Measurements from ENCODE around the gene ETV3L. TPM values are rescaled to one million over a fixed set of nuclear protein-coding genes. Genes with fewer than 3 reads are reported as not detected.

Gene ETV3L
- total RNA-seq, 1 experiment from 2014 or later = 0.13 TPM

GRCh38 chr1:157135070-157135469, 35.5 kb upstream of the ETV3L start (continued):
- TF ChIP-seq, protein P1, sequence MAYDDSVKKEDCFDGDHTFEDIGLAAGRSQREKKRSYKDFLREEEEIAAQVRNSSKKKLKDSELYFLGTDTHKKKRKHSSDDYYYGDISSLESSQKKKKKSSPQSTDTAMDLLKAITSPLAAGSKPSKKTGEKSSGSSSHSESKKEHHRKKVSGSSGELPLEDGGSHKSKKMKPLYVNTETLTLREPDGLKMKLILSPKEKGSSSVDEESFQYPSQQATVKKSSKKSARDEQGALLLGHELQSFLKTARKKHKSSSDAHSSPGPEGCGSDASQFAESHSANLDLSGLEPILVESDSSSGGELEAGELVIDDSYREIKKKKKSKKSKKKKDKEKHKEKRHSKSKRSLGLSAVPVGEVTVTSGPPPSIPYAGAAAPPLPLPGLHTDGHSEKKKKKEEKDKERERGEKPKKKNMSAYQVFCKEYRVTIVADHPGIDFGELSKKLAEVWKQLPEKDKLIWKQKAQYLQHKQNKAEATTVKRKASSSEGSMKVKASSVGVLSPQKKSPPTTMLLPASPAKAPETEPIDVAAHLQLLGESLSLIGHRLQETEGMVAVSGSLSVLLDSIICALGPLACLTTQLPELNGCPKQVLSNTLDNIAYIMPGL (CRISPR knock-in tag; IDR thresholded peaks at IDR 0.05) = no peak

- TF ChIP-seq JUN (CRISPR knock-in tag; IDR thresholded peaks at IDR 0.05) (no peak), TP53 (CRISPR knock-in tag; IDR thresholded peaks at IDR 0.05) (no peak), ATF3 (CRISPR knock-in tag; conservative IDR thresholded peaks at IDR 0.05) (no peak), TEAD4 (CRISPR knock-in tag; IDR thresholded peaks at IDR 0.05) (no peak), GTF2I (CRISPR knock-in tag; conservative IDR thresholded peaks at IDR 0.05) (no peak), NR3C1 (CRISPR knock-in tag; conservative IDR thresholded peaks at IDR 0.05; ENCODE audit: low read depth) (no peak), TEAD1 (CRISPR knock-in tag; IDR thresholded peaks at IDR 0.05) (no peak), SOX15 (CRISPR knock-in tag; IDR thresholded peaks at IDR 0.05) (no peak)
- TF ChIP-seq, protein P2, sequence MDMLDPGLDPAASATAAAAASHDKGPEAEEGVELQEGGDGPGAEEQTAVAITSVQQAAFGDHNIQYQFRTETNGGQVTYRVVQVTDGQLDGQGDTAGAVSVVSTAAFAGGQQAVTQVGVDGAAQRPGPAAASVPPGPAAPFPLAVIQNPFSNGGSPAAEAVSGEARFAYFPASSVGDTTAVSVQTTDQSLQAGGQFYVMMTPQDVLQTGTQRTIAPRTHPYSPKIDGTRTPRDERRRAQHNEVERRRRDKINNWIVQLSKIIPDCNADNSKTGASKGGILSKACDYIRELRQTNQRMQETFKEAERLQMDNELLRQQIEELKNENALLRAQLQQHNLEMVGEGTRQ (CRISPR knock-in tag; IDR thresholded peaks at IDR 0.05) = no peak
- TF ChIP-seq, protein P3, sequence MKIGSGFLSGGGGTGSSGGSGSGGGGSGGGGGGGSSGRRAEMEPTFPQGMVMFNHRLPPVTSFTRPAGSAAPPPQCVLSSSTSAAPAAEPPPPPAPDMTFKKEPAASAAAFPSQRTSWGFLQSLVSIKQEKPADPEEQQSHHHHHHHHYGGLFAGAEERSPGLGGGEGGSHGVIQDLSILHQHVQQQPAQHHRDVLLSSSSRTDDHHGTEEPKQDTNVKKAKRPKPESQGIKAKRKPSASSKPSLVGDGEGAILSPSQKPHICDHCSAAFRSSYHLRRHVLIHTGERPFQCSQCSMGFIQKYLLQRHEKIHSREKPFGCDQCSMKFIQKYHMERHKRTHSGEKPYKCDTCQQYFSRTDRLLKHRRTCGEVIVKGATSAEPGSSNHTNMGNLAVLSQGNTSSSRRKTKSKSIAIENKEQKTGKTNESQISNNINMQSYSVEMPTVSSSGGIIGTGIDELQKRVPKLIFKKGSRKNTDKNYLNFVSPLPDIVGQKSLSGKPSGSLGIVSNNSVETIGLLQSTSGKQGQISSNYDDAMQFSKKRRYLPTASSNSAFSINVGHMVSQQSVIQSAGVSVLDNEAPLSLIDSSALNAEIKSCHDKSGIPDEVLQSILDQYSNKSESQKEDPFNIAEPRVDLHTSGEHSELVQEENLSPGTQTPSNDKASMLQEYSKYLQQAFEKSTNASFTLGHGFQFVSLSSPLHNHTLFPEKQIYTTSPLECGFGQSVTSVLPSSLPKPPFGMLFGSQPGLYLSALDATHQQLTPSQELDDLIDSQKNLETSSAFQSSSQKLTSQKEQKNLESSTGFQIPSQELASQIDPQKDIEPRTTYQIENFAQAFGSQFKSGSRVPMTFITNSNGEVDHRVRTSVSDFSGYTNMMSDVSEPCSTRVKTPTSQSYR (CRISPR knock-in tag; IDR thresholded peaks at IDR 0.05) = no peak
- no peaks in the 10 kb centered on the region for H3K27me3 Mint-ChIP-seq (ENCODE audit: low read depth)
- H3K4me1 Mint-ChIP-seq = peaks cover 23% of the 10 kb centered on the region
- CTCF ChIA-PET = interaction anchor here (9.2 to 9.6 kb wide), 2 partner anchors 22 to 44 kb away, joined by 85 to 114 read pairs; no protein-coding TSS in a partner anchor
- ATAC-seq (no peak), DNase-seq (ENCODE audit: low spot score) (no peak)
- H3K4me3 Mint-ChIP-seq = no peak overlapping the region
- H3K27ac Mint-ChIP-seq = no peak overlapping the region
- peaks cover 57% of the 10 kb centered on the region for H3K36me3 Mint-ChIP-seq
- POLR2A ChIA-PET = no interaction called here
- no peaks in the 10 kb centered on the region for H3K9me3 Mint-ChIP-seq
These were observed 34.8 kb upstream of the ETV3L start for GRCh38 chr1:157134442-157134841.

DNA sequence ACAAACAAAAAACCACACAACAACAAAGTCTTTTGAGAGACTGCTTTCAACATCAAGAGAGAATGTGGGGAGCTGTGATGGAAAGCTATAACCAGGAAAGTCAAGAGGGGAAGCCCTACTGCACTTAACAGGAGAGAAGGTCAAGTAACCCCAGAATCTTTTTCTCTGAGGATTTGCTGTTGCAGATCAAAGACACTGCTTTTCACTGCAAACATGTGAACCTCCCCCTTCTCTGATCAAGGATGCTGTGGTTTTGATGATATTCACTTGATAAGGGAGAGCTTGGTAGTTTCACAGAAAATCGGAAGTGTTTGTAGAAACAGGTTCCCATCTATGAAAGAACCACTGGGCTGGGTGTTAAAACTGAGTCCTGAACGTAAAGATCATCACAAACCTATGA, 33.8 kb upstream of the ETV3L start:
- no peaks in the 10 kb centered on the region for H3K27me3 Mint-ChIP-seq (ENCODE audit: low read depth)
- no peak overlapping the region for H3K27ac Mint-ChIP-seq
- POLR2A ChIA-PET = no interaction called here
- CTCF ChIA-PET = interaction anchor here (9.6 kb wide), 1 partner anchor 43 kb away, joined by 85 read pairs; no protein-coding TSS in a partner anchor
- peaks cover 60% of the 10 kb centered on the region for H3K36me3 Mint-ChIP-seq
- H3K4me1 Mint-ChIP-seq = peaks cover 16% of the 10 kb centered on the region
- DNase-seq (ENCODE audit: low spot score) (no peak), ATAC-seq (no peak)
- H3K9me3 Mint-ChIP-seq = no peaks in the 10 kb centered on the region
- no peak overlapping the region for H3K4me3 Mint-ChIP-seq
- TF ChIP-seq, protein P2 (CRISPR knock-in tag; IDR thresholded peaks at IDR 0.05) = no peak
- TF ChIP-seq RORB (CRISPR knock-in tag; IDR thresholded peaks at IDR 0.05) (no peak), ZBTB21 (CRISPR knock-in tag; IDR thresholded peaks at IDR 0.05; ENCODE audit: borderline replicate concordance) (no peak), KAT7 (CRISPR knock-in tag; IDR thresholded peaks at IDR 0.05; ENCODE audit: borderline replicate concordance) (no peak), ZBTB43 (CRISPR knock-in tag; IDR thresholded peaks at IDR 0.05) (no peak), ZNF512 (CRISPR knock-in tag; IDR thresholded peaks at IDR 0.05; ENCODE audit: borderline replicate concordance) (no peak), ESRRA (CRISPR knock-in tag; IDR thresholded peaks at IDR 0.05; ENCODE audit: borderline replicate concordance) (no peak), IRF2 (CRISPR knock-in tag; IDR thresholded peaks at IDR 0.05; ENCODE audit: borderline replicate concordance, low read depth) (no peak), FOXP1 (CRISPR knock-in tag; IDR thresholded peaks at IDR 0.05; ENCODE audit: borderline replicate concordance) (no peak), FOXJ3 (CRISPR knock-in tag; IDR thresholded peaks at IDR 0.05; ENCODE audit: borderline replicate concordance) (no peak)
- TF ChIP-seq, protein P4, sequence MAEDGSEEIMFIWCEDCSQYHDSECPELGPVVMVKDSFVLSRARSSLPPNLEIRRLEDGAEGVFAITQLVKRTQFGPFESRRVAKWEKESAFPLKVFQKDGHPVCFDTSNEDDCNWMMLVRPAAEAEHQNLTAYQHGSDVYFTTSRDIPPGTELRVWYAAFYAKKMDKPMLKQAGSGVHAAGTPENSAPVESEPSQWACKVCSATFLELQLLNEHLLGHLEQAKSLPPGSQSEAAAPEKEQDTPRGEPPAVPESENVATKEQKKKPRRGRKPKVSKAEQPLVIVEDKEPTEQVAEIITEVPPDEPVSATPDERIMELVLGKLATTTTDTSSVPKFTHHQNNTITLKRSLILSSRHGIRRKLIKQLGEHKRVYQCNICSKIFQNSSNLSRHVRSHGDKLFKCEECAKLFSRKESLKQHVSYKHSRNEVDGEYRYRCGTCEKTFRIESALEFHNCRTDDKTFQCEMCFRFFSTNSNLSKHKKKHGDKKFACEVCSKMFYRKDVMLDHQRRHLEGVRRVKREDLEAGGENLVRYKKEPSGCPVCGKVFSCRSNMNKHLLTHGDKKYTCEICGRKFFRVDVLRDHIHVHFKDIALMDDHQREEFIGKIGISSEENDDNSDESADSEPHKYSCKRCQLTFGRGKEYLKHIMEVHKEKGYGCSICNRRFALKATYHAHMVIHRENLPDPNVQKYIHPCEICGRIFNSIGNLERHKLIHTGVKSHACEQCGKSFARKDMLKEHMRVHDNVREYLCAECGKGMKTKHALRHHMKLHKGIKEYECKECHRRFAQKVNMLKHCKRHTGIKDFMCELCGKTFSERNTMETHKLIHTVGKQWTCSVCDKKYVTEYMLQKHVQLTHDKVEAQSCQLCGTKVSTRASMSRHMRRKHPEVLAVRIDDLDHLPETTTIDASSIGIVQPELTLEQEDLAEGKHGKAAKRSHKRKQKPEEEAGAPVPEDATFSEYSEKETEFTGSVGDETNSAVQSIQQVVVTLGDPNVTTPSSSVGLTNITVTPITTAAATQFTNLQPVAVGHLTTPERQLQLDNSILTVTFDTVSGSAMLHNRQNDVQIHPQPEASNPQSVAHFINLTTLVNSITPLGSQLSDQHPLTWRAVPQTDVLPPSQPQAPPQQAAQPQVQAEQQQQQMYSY (CRISPR knock-in tag; IDR thresholded peaks at IDR 0.05) = no peak
